ELF-1 (cell line): Measurements from ENCODE around the gene ARID1B.

Experiments
- DNase-seq: peaks from one replicate; pipeline ENCODE4 v3.0.0-alpha.2; 2016; ENCODE audit warnings: low read depth, low spot score

Gene ARID1B

DNA sequence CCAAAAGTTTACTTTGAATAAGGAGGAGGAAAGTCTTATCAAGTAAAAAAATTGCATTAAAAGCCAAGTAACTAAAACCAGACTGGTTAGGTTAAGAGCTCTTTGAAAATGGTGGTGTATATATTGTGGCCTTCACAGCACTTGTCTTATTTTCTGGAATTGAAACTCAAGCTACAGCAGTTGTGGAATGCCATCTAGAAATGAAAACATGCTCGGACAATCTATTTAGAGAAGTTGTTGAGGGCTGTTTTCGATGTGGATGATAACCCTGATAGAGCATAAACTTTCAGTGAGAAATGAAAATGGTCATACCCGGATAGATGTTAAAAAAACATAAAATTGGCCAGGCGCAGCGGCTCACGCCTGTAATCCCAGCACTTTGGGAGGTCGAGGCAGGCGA, 47.0 kb downstream of the ARID1B start:
- no peak for DNase-seq

DNA sequence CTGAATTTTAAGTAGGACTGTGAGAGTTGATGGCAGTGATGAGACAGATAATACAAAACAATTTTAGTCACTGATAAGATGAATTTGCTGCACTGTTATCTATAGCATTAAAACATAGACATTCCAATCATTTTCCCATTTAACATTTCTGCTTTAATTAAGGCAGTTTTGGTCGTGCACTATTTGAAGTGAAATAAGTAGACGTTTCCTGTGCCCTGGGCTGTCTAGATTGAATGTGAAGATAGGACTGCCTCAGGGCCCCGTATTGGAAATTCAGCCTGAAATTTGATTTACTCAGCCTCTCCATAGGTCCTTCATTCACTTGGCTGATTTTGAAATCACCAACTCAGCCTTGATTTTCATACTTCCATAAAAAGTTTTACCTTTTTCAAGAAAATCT, 48.3 kb downstream of the ARID1B start:
- DNase-seq: no peak

DNA sequence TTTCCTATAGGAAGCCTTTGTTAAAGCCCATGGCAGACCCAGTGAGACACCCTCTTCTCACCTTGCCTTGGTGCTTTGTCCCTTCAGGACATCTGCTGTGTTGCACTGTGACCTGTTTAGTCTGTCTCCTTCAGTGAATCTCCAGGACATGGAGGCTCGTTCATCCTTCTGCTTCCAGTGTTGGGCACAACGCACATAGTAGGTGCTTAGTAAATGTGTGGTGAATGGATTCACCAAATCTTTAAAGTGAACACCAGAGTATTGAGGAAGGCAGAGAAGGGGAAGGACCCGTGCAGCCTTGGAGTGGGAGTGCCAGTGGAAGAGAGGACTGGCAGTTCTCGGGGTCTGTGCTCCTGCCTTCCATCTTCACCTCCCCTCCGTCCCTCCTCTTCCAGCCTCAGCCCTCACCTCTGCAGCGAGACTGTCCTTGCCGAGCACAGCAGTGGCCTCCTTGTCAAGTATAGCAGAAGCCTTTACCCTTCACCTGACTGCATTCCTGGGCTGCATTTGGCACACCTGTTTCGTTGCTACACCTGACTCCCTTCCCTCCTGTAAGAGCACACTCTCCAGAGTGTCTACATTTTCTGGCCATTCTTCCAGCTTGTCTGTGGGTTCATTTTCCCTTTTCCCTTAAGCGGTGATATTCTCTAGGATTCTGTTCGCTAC, 49.2 kb downstream of the ARID1B start:
- no peak for DNase-seq

DNA sequence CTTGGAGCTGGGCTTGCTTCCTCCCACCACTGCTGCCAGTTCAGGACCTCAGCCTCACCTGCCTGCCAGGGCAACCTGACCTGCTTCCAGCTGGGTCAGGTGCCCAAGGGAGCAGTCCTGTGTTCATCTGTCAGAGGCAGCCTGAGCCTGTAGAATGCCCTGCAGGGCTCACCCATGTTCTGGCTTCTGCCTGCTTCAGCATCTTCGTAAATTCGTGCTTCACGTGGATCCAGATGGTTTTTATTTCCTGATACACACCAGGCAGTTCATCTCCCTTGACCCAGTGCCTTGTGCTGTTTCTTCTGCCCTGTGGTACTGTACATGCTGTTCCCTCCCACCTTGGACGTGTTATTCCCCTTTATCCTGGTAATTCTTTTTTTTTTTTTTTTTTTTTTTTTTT, 50.2 kb downstream of the ARID1B start:
- no peak for DNase-seq

DNA sequence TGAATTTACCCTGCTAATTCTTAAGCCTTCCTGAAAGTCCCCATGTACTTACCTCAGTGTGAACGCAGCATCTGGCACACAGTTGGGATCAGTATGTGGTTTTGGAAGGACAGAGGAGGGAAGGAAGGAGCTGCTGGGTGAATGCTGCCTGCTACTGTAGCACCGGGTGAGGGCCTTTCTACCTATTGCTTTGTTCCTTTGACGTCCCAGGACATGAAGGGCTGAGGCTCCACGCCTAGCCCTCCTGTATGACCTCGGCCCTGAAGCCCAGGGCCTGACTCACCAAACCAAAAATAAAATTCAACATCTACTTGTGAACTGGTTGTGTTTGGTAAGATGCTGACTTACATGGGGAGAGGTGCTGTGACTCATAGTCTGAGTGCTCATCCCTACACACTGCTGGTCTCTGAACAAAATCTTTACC, 51.1 kb downstream of the ARID1B start:
- peak; percentile 53 for DNase-seq

DNA sequence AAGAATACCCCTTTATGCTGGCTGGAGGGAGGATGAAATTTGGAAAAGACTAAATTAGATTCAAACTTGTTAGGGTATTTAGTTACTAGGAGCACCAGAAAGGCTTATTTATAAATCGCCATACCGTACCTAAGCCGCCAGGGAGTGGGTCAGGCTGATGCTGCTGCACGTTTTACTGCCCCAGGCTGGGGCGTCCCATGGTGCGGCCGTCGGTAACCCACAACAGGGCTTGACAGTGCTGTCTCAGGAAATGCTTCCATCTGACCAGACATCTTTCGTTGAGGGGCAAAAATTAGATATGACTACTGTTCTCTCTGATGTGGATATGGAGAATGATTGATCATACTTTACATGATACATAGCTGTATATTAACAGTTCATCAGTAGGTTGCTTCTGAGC, 52.9 kb downstream of the ARID1B start:
- DNase-seq: peak; percentile 64

DNA sequence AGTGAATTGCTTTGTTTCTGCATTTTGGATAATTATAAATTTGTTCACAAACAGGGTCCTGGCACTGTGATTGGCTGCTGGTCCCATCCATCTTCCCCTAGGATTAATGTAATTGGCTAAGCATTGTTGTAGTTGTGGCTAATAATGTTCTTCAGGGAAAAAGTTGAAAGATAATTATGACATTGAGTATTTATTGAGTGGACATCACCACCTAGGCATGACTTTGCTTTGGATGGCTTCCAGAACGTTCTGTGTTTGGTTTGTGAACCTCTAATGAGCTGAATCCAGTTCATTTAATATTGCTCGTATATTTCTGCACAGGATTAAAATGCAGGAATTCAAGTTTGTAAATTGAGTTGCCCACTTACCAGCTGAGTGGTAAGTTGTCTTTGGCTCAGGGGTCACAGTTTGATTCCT, 55.1 kb downstream of the ARID1B start:
- DNase-seq: no peak

DNA sequence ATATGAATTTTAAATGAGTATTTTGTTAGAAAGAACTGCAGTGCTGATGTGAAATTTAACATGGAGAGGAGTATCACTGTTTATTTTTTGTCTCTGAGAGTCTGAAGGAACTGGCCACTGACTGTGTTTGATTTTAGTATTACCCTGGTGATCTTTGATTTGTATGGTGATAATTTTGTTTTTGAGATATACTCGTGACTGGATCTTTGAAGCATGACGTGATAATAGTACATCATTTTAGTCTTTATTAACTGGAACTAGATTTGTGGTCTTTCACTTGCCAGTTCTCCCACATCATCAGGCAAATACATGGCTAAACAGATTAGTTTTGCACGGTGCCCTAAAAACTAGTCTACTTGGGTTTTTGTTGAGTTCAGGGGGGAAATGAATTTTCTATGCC, 55.5 kb downstream of the ARID1B start:
- DNase-seq: no peak

DNA sequence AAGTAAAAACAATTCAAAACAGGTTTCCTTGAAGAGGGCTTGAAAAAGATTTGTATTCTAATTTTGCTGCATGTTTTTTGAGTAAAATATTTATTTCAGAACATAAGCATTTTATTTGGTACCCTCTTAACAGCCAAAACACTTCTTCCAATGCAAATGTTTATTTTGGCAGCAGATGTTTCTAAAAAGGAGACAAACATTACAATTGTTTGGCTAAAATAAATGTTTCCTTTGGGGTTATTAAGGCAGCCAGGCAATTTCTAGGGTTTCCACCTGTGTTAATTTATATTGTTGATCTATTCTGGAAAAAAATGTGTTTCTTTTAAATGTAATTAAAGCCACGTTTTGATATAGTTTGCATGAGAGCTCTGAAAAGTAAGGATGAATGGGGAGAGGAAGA, 56.6 kb downstream of the ARID1B start:
- DNase-seq: no peak

DNA sequence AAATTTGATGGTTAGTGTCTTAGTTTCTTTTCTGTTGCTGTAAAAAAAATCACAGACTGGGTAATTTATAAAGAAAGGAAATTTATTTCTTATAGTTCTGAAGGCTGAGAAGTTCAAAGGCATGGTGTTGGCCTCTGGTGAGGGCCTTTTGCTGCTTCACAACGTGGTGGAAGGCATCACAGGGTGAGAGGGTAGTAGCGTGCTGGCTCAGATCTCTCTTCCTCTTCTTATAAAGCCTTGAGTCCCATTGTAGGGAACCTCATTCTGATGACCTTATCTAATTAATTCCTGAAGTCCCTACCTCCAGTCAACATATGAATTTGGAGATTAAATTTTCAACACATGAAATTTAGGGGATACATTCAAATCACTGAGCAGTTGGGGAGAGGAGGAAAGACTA, 62.0 kb downstream of the ARID1B start:
- DNase-seq: no peak

DNA sequence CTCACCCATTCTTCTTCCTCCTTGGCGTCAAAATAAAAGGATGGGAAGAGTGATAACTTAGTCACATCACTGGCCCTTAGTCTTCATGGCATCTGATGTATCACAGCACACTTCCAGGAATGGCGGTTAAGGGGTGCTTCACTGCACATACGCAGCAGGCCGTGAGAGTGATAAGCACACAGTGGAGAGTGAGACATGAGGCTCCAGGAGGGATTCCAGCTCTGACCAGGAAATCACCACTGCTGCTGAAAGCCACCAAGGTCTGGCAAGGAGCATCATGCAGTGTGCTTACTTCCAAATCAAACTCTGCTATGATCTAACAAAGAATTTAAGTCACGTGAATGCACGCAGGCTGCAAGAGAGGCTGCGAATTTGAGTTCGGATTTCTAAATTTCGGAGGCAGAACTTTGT, 62.4 kb downstream of the ARID1B start:
- no peak for DNase-seq

DNA sequence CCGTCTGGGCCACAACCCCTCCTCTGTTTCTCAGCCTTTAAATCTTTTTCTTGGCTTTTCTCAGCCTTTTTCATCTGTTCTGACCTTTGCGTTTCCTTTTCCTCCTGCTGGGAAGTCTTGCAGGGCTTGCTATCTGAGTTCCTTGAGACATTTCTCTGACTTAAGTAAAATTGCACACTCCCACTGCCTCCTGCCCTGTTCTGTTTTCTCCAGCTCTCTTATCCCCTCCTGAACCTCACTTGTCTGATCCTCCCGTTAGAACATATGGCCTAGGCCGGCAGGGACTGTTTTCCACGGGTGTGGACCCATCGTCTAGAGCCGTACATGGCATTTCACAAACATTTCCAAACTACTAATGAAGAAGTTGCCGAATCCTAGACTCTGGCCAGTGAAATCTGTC, 63.0 kb downstream of the ARID1B start:
- no peak for DNase-seq

DNA sequence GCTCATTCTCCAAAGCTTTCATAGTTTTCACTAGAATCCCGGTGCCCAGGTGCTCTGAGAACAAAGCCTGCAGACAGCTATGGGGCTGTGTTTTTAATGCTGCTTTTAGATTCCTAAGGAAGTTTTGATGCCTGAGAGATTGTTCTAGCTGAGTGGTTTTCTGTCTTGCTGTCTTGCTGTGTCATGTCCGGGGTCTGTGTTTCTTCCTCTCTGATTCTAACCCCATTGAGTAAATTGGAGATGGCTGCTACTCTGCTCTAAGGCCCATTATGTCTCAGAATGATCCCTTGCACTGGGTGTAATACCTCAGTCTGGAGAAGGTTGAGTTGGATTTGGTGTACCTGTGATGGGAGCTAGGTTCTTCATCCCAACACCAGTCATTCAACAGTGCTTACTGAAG, 63.4 kb downstream of the ARID1B start:
- DNase-seq: no peak

DNA sequence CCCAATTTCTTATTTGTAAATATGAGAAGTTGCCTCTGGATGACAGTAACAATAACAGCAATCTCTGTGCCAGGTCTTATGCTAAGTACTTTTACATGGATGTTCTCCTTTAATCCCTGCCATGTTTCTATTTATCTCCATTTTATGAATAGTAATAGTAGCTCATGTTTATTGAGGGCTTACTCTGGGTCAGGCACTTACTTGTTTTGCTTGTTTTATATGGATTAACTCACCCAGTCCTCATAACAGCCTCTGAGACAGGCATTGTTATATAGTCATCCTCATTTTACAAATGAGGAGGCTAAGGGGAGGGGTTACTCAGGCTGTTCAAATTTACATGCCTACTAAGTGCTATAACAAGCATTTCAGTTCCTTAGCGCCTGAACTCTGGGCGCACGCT, 64.3 kb downstream of the ARID1B start:
- DNase-seq: no peak

DNA sequence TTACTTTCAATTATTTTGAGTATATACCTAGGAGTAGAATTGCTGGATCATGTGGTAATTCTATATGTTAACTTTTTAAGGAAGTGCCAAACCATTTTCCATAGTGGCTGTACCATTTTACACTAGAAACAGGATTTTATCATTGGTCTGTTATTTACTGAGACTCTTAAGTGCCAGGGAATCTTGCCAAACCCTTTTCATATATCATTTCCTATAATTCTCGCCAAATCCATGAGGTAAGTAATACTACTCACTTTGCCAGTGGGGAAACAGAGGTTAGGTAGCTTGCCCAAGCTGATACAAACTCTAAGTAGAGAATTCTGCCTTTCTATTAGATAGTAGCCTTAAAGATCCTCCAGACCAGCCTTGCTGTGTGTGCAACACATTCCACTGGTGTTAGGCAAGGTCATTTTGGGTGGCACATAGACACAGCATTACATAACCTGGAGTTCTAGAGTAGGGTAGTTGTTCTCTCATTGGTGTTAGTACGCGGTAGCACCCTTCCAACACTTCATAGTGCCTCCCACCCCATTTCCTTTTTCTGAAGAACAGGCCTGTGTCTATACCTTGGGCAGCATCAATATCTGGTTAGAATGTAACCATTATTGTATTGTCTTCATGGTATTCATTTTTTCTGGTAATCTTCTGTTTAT, 65.5 kb downstream of the ARID1B start:
- no peak for DNase-seq

DNA sequence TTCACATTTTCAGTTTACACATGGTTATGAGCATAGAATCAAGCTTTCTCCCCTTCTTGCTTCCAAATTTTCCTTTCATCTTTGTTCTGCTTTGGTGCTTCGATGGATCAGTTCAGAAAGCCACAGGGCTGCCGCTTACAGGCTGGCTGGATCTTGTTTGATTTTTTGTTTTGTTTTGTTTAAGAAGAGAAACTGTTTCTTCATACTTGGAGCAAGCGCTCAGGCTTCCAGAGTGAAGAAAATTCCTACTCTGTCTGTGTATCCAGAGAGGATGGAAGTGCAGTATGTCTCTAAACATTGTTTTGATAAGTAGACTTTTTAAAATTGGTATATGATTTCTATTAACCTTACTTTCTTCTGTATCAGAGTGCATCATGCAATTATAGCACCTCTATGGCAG, 66.9 kb downstream of the ARID1B start:
- DNase-seq: no peak

DNA sequence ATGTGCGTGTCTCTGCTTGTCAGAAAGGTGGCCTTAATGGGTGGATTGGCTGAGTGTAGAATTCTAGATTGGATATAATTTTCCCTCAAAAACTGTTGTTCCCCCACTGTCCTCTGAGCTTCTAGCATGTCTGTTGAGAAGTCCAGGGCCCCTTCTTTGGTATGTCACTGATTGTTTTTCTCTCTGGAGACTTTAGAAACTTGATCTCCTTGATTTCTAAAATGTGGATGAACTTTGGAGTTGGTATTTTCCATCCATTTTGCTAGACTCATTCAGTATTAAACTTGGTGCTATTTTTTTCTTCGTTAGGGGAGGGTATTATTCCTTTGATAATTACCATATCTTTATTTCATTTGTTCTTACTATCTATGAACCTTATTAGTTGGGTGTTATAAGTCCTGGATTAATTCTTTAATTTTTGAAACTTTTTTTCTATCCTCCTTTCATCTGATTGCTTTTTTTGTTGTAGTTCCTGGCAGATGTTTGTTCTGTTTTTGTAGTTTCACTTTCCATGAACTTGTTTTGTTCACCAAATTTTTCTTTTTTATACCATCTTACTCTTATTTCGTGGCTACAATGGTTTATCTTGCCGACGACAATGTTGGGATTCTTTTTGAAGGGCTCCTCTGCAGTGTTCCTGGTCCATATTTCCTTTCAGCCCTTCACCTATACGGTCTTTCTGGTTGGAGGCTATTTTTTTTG, 68.4 kb downstream of the ARID1B start:
- no peak for DNase-seq

DNA sequence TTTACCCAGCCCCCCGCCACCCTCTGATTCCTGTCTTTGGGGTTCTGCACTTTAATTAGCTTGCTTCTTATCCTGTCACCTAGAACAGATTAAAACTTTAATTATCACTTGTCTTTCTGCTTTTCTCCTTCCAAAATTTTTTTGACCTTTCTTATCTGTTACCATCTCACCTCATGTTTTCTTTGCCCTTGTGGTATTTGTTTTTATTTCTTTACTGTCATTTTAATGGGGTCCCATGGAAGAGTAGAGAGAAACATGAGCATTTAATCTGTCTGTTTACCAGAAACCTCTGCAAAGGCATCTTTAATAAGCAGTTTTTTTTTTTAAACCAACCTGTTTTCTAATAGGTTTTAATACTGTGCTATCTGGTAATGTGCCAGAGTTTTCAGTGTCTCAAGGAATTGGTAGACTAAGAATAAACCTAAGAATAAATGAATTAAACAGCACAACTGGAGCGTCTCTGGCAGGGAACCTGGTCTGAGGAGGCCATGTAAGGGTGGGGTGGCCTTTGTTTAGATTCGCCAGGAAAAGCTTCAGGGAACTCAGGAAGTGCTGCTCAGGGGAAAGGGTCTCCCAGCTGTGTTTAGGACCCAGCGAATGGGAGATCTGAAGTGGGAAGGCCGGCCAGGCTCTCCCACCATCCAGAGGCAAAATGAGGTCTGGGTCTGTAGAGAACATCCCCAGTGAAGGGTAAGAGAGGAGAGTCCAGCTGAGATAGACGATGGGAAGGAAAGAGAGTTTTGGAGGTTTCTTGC, 69.8 kb downstream of the ARID1B start:
- peak; percentile 44 for DNase-seq

DNA sequence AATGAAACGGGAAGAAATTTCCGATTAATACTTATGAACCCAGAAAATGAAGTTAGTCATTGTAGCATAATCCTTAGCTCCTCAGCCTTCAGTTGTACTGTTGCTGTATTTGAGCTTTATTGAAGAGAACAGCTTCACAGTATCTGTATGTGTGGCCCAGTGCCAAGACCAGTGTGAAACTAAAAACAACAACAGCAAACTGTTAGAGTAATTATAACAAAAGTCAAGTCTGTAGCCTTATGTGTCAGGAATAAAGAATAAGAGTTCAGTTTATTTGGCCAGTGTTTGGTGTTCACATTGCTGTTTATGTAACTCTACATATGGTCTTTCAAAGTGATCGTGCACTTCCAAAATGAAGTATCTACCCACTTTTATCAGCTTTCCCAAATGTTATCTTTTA, 70.9 kb downstream of the ARID1B start:
- DNase-seq: no peak

DNA sequence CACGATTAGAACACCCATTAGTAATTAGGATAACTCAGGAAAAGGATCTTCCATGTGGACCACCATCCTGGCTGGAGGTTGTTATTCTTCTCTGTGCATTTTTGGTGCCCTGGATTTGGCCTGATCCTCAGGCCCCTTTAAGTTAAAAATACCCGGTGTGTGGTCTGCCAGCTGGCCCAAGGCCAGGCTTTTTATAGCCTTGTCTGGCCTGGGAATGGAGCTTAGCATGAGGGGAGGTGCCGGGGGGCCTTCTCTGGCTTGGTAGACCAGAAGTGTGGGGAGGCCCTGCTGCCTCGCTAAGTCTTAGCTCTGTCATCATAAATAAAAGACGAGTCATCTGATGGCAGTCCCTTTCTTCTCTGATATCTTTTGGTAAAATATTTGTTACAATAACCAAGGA, 71.4 kb downstream of the ARID1B start:
- peak; percentile 45 for DNase-seq

DNA sequence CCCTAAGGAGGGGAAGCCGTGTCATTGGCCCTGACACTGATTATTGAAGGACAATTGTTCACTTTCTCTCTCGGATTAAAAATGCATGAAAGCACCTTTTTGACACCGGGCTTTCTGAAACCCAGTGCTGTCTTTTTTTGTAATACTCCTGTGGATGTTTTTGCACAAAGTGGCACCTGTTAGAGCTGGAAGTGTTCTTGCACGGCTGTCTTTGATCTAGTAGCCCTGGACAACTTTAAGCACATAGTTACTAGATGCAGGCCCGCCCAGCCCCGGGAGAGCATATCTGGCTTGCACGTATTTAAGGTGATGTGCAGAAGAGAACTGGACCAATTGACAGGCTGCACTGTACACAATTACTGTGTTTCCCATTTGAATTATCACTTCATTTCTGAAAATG, 72.6 kb downstream of the ARID1B start:
- DNase-seq: no peak

DNA sequence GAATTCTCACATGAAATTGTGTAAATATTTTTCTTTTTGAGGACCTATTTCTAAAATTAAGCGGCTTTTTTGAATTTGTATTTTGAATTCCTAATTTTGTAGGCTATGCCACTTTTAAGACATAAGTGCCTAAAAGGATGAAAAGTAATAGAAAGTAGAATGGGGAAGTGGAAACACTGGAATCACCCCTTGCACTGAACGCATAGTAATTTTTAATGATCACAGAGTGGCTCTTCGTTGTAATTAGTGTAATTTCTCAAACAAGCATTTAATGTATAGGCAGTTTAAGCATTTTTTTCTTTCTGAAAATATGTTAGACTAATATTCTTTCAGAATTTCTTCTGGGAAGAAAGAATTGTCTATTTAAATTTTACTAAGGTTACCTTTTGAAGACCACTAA, 73.2 kb downstream of the ARID1B start:
- DNase-seq: no peak
